Right renal pelvis (tissue), 4 donors: ENCODE data around the gene TLX1. TPM values are rescaled to one million over a fixed set of nuclear protein-coding genes. Genes with fewer than 3 reads are reported as not detected.
"Not testable (repeated sequence)": the region's sequence is repeated elsewhere in the genome, so short reads cannot be mapped to it uniquely, and the experiment has no call there.

Experiments
- DNase-seq, 4 donors: peaks; one replicate each; pipeline ENCODE4 v3.0.0-alpha.2; 2013; ENCODE audit warnings: low read depth in 4 of 4, low spot score in 3 of 4, missing footprints in 1 of 4
- polyA plus RNA-seq, 4 donors: library from polyadenylated mRNA; unstranded; fragments of 120-200 nt; gene quantifications; one replicate each; pipeline ENCODE4 v1.2.1, GENCODE V29; 2013; ENCODE audit not compliant: insufficient read length in 4 of 4

Gene TLX1
- polyA plus RNA-seq, 4 donors, result 0.04 to 0.13 (median 0.10) TPM

- DNase-seq, result no peak
These were observed 15.5 kb downstream of the TLX1 start for GRCh38 chr10:101146392-101147251.

GRCh38 chr10:101151395-101151794 lies 20.3 kb downstream of the TLX1 start:
- DNase-seq, result no peak

GRCh38 chr10:101152316-101152715 lies 21.2 kb downstream of the TLX1 start:
- no peak for DNase-seq

GRCh38 chr10:101154506-101154905 lies 23.4 kb downstream of the TLX1 start:
- DNase-seq, result not testable (repeated sequence)

GRCh38 chr10:101155896-101156295 lies 24.8 kb downstream of the TLX1 start:
- no peak for DNase-seq

- DNase-seq, result no peak
These were observed 26.8 kb downstream of the TLX1 start for GRCh38 chr10:101157756-101158458.

- DNase-seq, result no peak
These were observed 27.5 kb downstream of the TLX1 start for GRCh38 chr10:101158459-101159058.

GRCh38 chr10:101161494-101162299 lies 30.6 kb downstream of the TLX1 start:
- DNase-seq, result peak; percentile 74 to 77 (median 75)

- no peak for DNase-seq
These were observed 31.6 kb downstream of the TLX1 start for GRCh38 chr10:101162677-101163076.

- no peak for DNase-seq
These were observed 32.9 kb downstream of the TLX1 start for GRCh38 chr10:101164020-101164419.

GRCh38 chr10:101165736-101166135 lies 34.6 kb downstream of the TLX1 start:
- DNase-seq, result no peak

GRCh38 chr10:101166430-101166829 lies 35.3 kb downstream of the TLX1 start:
- no peak for DNase-seq

- no peak for DNase-seq
These were observed 41.6 kb downstream of the TLX1 start for GRCh38 chr10:101172741-101173140.

GRCh38 chr10:101174319-101174718 lies 43.2 kb downstream of the TLX1 start:
- no peak for DNase-seq

GRCh38 chr10:101176577-101176976 lies 45.5 kb downstream of the TLX1 start:
- no peak for DNase-seq

- DNase-seq, result no peak
These were observed 51.8 kb downstream of the TLX1 start for GRCh38 chr10:101182936-101183335.

- DNase-seq, result no peak
These were observed 52.5 kb downstream of the TLX1 start for GRCh38 chr10:101183458-101184183.
